HepG2 (cell line): ENCODE measurements around the gene APH1B. TPM values are rescaled to one million over a fixed set of nuclear protein-coding genes. Genes with fewer than 3 reads are reported as not detected.
A peak's percentile ranks its signal among the peaks of the same experiment; 100 is the strongest.

ENCODE experiments used
- ATAC-seq: fragments of 200-7000 bp; cut with Tn5 transposase; 3 replicates; pipeline ENCODE4 v1.9.1; 2020; ENCODE audit warnings: mild to moderate bottlenecking, moderate library complexity
- BruUV-seq: library from RNA; stranded (reverse); fragments of 400-500 nt; replicated peaks from 2 replicates; lab custom pipeline; 2021; lab: Mats Ljungman, UMichigan
- CTCF ChIA-PET: fragments of 300-600 bp; formaldehyde crosslinking; extraction: SDS; loops from one replicate; lab custom pipeline; 2021; ENCODE audit warnings: low total read pairs, inconsistent platforms, low intra/inter-chr PET ratio; lab: Yijun Ruan, JAX
- POLR2A ChIA-PET: fragments of 350-600 bp; sonication (Branson Sonifier 250); formaldehyde crosslinking; loops from one replicate; lab custom pipeline; 2020; ENCODE audit warnings: antibody characterized with exemption, inconsistent platforms; lab: Yijun Ruan, JAX
- DNase-seq: peaks from one replicate; pipeline ENCODE4 v3.0.0-alpha.2; 2015; ENCODE audit warnings: low spot score
- FAIRE-seq: peaks from 3 replicates; lab custom pipeline; 2011; peaks lifted over from hg19 to GRCh38; lab: Jason Lieb, UNC
- H2AFZ ChIP-seq: one replicate; pipeline ENCODE4 v1.6.1; 2011; ENCODE audit warnings: low read length, inconsistent platforms
- H3K27ac ChIP-seq: fragments of 300-600 bp; 3 replicates; pipeline ENCODE4 v1.8.0; 2011; ENCODE audit warnings: mixed run types, mild to moderate bottlenecking, mixed read lengths, low read length, inconsistent platforms; ENCODE audit not compliant: insufficient read depth; ENCODE audit errors: extremely low read length
- H3K27me3 ChIP-seq, 2 experiments: fragments of 200-600 bp in 1 of 2; 2 replicates in 1 of 2; 3 replicates in 1 of 2; pipeline versions ENCODE4 v1.6.0 to v1.8.0; 2011; ENCODE audit warnings: low read length in 2 of 2, mild to moderate bottlenecking in 2 of 2, moderate library complexity in 2 of 2, inconsistent platforms in 1 of 2; ENCODE audit not compliant: insufficient read depth in 2 of 2, control insufficient read depth in 1 of 2
- H3K36me3 ChIP-seq, 2 experiments: fragments of 200-600 bp in 1 of 2; replicated peaks in 1 of 2; 2 replicates in 1 of 2; 3 replicates in 1 of 2; pipeline versions ENCODE4 v1.5.1 to v1.8.0; 2011; ENCODE audit warnings: low read length in 2 of 2, inconsistent platforms in 1 of 2; ENCODE audit not compliant: insufficient read depth in 2 of 2, control insufficient read depth in 1 of 2
- H3K4me1 ChIP-seq: 2 replicates; pipeline ENCODE4 v1.5.1; 2012; ENCODE audit warnings: low read length, inconsistent platforms; ENCODE audit not compliant: insufficient read depth
- H3K4me2 ChIP-seq: 2 replicates; pipeline ENCODE4 v1.6.0; 2011; ENCODE audit warnings: low read depth, low read length, inconsistent platforms
- H3K4me3 ChIP-seq, 3 experiments: fragments of 200-600 bp in 1 of 3; sonication (generic), shearing (Covaris generic) in 1 of 3; replicated peaks in 1 of 3; 2 replicates each; pipeline ENCODE4 v1.5.1; 2011 to 2016; ENCODE audit warnings: low read length in 3 of 3, inconsistent platforms in 2 of 3, low read depth in 2 of 3, mild to moderate bottlenecking in 2 of 3, control low read depth in 1 of 3, mixed read lengths in 1 of 3; ENCODE audit not compliant: insufficient read depth in 1 of 3
- H3K79me2 ChIP-seq: one replicate; pipeline ENCODE4 v1.6.1; 2011; ENCODE audit warnings: low read length, inconsistent platforms; ENCODE audit not compliant: insufficient read depth
- H3K9ac ChIP-seq: 2 replicates; pipeline ENCODE4 v1.6.0; 2011; ENCODE audit warnings: mild to moderate bottlenecking, low read depth, low read length, inconsistent platforms; ENCODE audit not compliant: insufficient read depth
- H3K9me3 ChIP-seq: 2 replicates; pipeline ENCODE4 v1.5.1; 2012; ENCODE audit warnings: mild to moderate bottlenecking, low read length
- H4K20me1 ChIP-seq: 2 replicates; pipeline ENCODE4 v1.6.0; 2011; ENCODE audit warnings: inconsistent platforms, mild to moderate bottlenecking, low read length, moderate library complexity; ENCODE audit not compliant: insufficient read depth
- ASH2L ChIP-seq: fragments of 300-600, 200-600 bp; sonication (generic); IDR thresholded peaks from 2 replicates; pipeline ENCODE4 v1.7.0; 2017; ENCODE audit warnings: low read depth, mild to moderate bottlenecking, moderate library complexity, mixed read lengths, low read length; ENCODE audit not compliant: insufficient read length
- BHLHE40 ChIP-seq: IDR thresholded peaks from 2 replicates; pipeline ENCODE4 v1.6.1; 2011; ENCODE audit warnings: low read length, improper control_type of control experiment
- CENPX ChIP-seq: sonication (generic); formaldehyde crosslinking; IDR thresholded peaks from 2 replicates; pipeline ENCODE4 v1.9.0; 2021; ENCODE audit warnings: mild to moderate bottlenecking, missing genetic modification reagents, moderate library complexity
- FOXK1 ChIP-seq: sonication (generic); formaldehyde crosslinking; IDR thresholded peaks from 2 replicates; pipeline ENCODE4 v1.4.0; 2020; ENCODE audit warnings: low read depth, missing genetic modification reagents, borderline replicate concordance
- JDP2 ChIP-seq: sonication (generic); formaldehyde crosslinking; IDR thresholded peaks from 2 replicates; pipeline ENCODE4 v1.8.1; 2022; ENCODE audit warnings: missing genetic modification reagents, borderline replicate concordance
- MTA1 ChIP-seq: sonication (generic); formaldehyde crosslinking; IDR thresholded peaks from 2 replicates; pipeline ENCODE4 v1.4.0; 2020; ENCODE audit warnings: missing genetic modification reagents, mild to moderate bottlenecking, borderline replicate concordance
- MXD1 ChIP-seq: sonication (generic); formaldehyde crosslinking; IDR thresholded peaks from 2 replicates; pipeline ENCODE4 v1.4.0; 2020; ENCODE audit warnings: mild to moderate bottlenecking, missing genetic modification reagents
- NFAT5 ChIP-seq: sonication (generic); formaldehyde crosslinking; IDR thresholded peaks from 2 replicates; pipeline ENCODE4 v1.4.0; 2020; ENCODE audit warnings: missing genetic modification reagents
- NR2F1 ChIP-seq, 2 experiments: fragments of 450-650 bp in 1 of 2; formaldehyde crosslinking in 1 of 2; IDR thresholded peaks; 2 replicates each; pipeline versions ENCODE4 v1.5.0 to v1.6.1; 2016 to 2020; ENCODE audit warnings: mild to moderate bottlenecking in 1 of 2, missing compliant biosample characterization in 1 of 2, missing genetic modification reagents in 1 of 2, moderate library complexity in 1 of 2
- PHF8 ChIP-seq: sonication (generic); formaldehyde crosslinking; IDR thresholded peaks from 2 replicates; pipeline ENCODE4 v1.5.0; 2020; ENCODE audit warnings: missing genetic modification reagents
- REL ChIP-seq: sonication (generic); formaldehyde crosslinking; conservative IDR thresholded peaks from 2 replicates; pipeline ENCODE4 v1.8.0; 2022; ENCODE audit warnings: mild to moderate bottlenecking, missing genetic modification reagents, moderate library complexity
- TCF7 ChIP-seq: sonication (generic); IDR thresholded peaks from 2 replicates; pipeline ENCODE4 v1.6.1; 2016; ENCODE audit warnings: antibody characterized with exemption, low read depth
- ZNF543 ChIP-seq: sonication (generic); formaldehyde crosslinking; IDR thresholded peaks from 2 replicates; pipeline ENCODE4 v1.4.0; 2020; ENCODE audit warnings: mild to moderate bottlenecking, missing genetic modification reagents
- ZNF570 ChIP-seq: sonication (generic); formaldehyde crosslinking; IDR thresholded peaks from 2 replicates; pipeline ENCODE4 v1.4.0; 2020; ENCODE audit warnings: mild to moderate bottlenecking, missing genetic modification reagents, borderline replicate concordance
- ZNF615 ChIP-seq: sonication (generic); formaldehyde crosslinking; IDR thresholded peaks from 2 replicates; pipeline ENCODE4 v1.5.0; 2020; ENCODE audit warnings: mild to moderate bottlenecking, missing genetic modification reagents, borderline replicate concordance
- WGBS: methylation state at CpG from one replicate; pipeline ENCODE4 v1.1.6; 2017; ENCODE audit warnings: low lambda C conversion rate; 5-methylcytosine and 5-hydroxymethylcytosine counted together
- in situ Hi-C: cut with HindIII; loops from 2 replicates; pipeline ENCODE4 v1.10.0; 2017; ENCODE audit warnings: low pct_unique_long_range_greater_than_20kb; ENCODE audit not compliant: extremely low pct_ligation_motif_present
- intact Hi-C: fragments of 100-400 bp; cut with micrococcal nuclease; formaldehyde crosslinking; loops from one replicate; pipeline ENCODE4 v1.10.0; 2022; ENCODE audit not compliant: unreplicated experiment
- polyA plus RNA-seq, 8 experiments: library from polyadenylated mRNA; depleted of rRNA in 3 of 8; stranded (reverse) in 7 of 8; unstranded in 1 of 8; fragments of >200 nt; fragmentation: Illumina TruSeq in 4 of 8; extraction: Trizol in 4 of 8; gene quantifications; 2 replicates each; pipeline versions ENCODE4 v1.2.1 to v1.2.3, GENCODE V29; 2011 to 2016; ENCODE audit warnings: low read depth in 4 of 8, missing spikeins in 1 of 8, mixed read lengths in 1 of 8; ENCODE audit not compliant: insufficient read depth in 1 of 8
- total RNA-seq, 5 experiments: library from RNA; depleted of rRNA; stranded (reverse); fragments of >200 nt; fragmentation: Illumina TruSeq; extraction: Trizol; gene quantifications; 2 replicates each; pipeline ENCODE4 v1.2.3, GENCODE V29; 2016; ENCODE audit warnings: low read depth in 1 of 5
- TF ChIP-seq, protein P1 (sequence below): sonication (generic); formaldehyde crosslinking; IDR thresholded peaks from 2 replicates; pipeline ENCODE4 v1.9.0; 2021; ENCODE audit warnings: missing genetic modification reagents, borderline replicate concordance
- TF ChIP-seq, protein P2 (sequence below): sonication (generic); formaldehyde crosslinking; conservative IDR thresholded peaks from 2 replicates; pipeline ENCODE4 v1.8.0; 2022; ENCODE audit warnings: low read depth, missing genetic modification reagents

The APH1B gene
- total and polyA plus RNA-seq, 2 of the 13 experiments (the other 11 are each of a cell fraction or from before 2014, with no cell fraction given), result 0.45 to 1.00 TPM

DNA sequence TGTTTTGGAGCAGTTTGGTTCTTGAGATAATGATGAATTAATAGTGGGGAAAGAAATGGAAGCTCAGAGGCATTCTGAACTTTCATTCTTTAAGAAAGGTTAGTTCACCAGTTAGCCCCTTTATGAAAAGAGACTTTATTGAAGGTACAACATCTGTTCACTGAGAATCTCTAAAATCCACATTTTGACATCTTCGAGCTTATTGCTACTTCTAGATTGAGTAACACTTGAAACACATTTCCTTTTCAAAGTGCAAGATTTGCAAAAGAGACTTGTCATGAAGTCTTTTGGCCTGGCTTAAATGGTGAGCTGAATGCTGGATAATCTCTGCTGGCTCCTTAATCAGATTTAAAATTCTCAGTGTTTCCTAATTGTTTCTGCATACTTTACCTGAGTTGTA lies 45.7 kb upstream of the APH1B start:
- intact Hi-C loops (no loop called here), in situ Hi-C loops (no loop called here)
- no TSS peak for BruUV-seq
- no peaks in the 10 kb centered on the region for H4K20me1 ChIP-seq
- ChIA-PET CTCF (no interaction called here), POLR2A (no interaction called here)
- peaks cover 29% of the 10 kb centered on the region for H3K4me1 ChIP-seq
- H3K4me3 ChIP-seq, result 0 out of 6 replicates have a peak overlapping the region, but pooled peaks of 1 of the 3 experiments have one; percentile 7
- ATAC-seq (no peak), FAIRE-seq (no peak), DNase-seq (no peak)
- H3K4me2 ChIP-seq, result no peak overlapping the region
- H2AFZ ChIP-seq, result no peak overlapping the region
- no peak overlapping the region for H3K9ac ChIP-seq
- H3K79me2 ChIP-seq, result no peaks in the 10 kb centered on the region
- no peaks in the 10 kb centered on the region for H3K27me3 ChIP-seq
- H3K27ac ChIP-seq, result no peak overlapping the region
- H3K9me3 ChIP-seq, result no peaks in the 10 kb centered on the region
- H3K36me3 ChIP-seq, result no peaks in the 10 kb centered on the region
- 95% methylated on average over 1 of the region's 1 CpG for WGBS
- TF ChIP-seq, protein P1, sequence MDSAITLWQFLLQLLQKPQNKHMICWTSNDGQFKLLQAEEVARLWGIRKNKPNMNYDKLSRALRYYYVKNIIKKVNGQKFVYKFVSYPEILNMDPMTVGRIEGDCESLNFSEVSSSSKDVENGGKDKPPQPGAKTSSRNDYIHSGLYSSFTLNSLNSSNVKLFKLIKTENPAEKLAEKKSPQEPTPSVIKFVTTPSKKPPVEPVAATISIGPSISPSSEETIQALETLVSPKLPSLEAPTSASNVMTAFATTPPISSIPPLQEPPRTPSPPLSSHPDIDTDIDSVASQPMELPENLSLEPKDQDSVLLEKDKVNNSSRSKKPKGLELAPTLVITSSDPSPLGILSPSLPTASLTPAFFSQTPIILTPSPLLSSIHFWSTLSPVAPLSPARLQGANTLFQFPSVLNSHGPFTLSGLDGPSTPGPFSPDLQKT (CRISPR knock-in tag), result no peak
- no peak for TF ChIP-seq FOXK1 (CRISPR knock-in tag)
- no peak for TF ChIP-seq PHF8 (CRISPR knock-in tag)
- TF ChIP-seq TCF7, result no peak
- TF ChIP-seq NFAT5, result no peak
- TF ChIP-seq ASH2L, result no peak
- TF ChIP-seq ZNF615 (CRISPR knock-in tag), result no peak
- no peak for TF ChIP-seq BHLHE40
- no peak for TF ChIP-seq ZNF543 (CRISPR knock-in tag)
- TF ChIP-seq JDP2, result no peak
- TF ChIP-seq NR2F1 (CRISPR knock-in tag; IDR thresholded peaks at IDR 0.05), result no peak
- TF ChIP-seq REL (CRISPR knock-in tag), result no peak
- no peak for TF ChIP-seq MXD1
- no peak for TF ChIP-seq MTA1 (CRISPR knock-in tag)
- TF ChIP-seq, protein P2, sequence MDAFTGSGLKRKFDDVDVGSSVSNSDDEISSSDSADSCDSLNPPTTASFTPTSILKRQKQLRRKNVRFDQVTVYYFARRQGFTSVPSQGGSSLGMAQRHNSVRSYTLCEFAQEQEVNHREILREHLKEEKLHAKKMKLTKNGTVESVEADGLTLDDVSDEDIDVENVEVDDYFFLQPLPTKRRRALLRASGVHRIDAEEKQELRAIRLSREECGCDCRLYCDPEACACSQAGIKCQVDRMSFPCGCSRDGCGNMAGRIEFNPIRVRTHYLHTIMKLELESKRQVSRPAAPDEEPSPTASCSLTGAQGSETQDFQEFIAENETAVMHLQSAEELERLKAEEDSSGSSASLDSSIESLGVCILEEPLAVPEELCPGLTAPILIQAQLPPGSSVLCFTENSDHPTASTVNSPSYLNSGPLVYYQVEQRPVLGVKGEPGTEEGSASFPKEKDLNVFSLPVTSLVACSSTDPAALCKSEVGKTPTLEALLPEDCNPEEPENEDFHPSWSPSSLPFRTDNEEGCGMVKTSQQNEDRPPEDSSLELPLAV (CRISPR knock-in tag), result no peak
- TF ChIP-seq ZNF570, result no peak
- no peak for TF ChIP-seq CENPX (CRISPR knock-in tag)
